ELR (cell line): Measurements from ENCODE around the gene TENM3.
A peak's percentile ranks its signal among the peaks of the same experiment; 100 is the strongest.

Experiments used
- DNase-seq: peaks from one replicate; pipeline ENCODE4 v3.0.0-alpha.2; 2015; ENCODE audit warnings: low read depth

The TENM3 gene

GRCh38 chr4:182409271-182409670 lies 166.1 kb downstream of the TENM3 start:
- DNase-seq: no peak

GRCh38 chr4:182411391-182411790 lies 168.2 kb downstream of the TENM3 start:
- DNase-seq: no peak

DNA sequence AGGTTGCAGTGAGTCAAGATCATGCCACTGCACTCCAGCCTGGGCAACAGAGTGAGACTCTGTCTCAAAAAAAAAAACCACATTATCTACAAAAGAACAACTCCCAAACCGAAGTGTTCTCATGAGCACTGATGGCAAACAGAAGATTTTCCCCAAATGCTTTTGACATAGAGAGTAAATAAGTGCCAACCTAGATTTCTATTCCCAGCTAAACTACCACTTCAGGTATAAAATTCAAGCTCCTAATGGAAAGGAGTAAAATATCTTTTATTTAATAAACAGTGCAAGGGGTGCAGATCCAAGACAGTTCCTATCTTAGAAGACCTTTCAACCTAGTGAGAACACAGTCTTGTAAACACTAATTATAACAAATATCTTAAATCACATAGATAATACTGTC lies 170.3 kb downstream of the TENM3 start:
- no peak for DNase-seq

- no peak for DNase-seq
Observed at GRCh38 chr4:182415116-182415515, 171.9 kb downstream of the TENM3 start.

GRCh38 chr4:182416067-182416466 lies 172.9 kb downstream of the TENM3 start:
- DNase-seq: no peak

DNA sequence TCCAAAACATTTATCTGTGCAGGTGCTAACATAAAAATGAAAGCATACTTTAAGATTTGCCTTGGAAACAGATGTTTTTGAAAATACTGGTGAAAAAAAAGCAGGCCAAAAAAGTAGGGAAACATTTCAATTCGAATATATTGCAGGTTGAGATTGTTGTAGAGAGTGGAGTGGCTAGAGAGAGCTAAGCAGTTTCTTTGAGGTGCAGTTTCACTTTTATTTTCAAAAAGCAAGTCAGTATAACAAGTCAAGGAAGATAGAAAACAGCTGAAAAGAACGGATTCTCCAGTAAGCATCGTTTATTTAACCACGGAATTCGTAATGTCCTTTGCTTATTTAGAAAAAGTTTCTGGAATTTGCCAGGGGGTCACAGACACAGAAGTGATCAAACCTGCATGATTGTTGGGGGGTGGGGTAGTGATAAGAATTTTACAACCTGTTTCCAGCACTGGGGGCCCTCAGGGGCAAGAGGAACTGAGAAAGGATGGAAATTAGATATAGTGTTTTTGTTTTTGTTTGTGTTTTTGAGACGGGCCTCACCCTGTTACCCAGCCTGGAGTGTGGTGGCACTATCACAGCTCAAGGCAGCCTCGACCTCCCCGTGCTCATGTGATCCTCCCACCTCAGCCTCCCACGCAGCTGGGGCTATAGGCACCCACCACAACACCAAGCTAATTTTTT lies 175.0 kb downstream of the TENM3 start:
- no peak for DNase-seq

GRCh38 chr4:182420189-182420588 lies 177.0 kb downstream of the TENM3 start:
- no peak for DNase-seq

DNA sequence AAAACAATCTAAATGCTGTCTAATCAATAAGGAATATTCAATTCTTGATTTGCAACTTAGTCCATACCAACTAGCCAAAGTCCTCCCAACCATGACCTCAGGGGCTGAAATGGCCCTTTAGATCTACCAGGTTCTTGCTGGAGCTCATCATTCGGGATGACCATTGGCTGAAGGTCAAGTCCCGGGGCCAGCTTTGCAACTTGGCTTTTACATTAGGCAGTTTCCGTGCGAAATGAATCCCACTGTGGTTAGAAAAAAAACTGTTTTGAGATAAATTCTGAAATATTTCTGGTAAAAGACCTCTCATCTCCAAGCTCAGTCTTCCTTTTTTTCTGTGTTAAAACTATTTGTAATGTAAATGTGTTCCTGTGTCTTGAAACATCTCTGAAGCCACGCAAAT lies 178.6 kb downstream of the TENM3 start:
- no peak for DNase-seq

DNA sequence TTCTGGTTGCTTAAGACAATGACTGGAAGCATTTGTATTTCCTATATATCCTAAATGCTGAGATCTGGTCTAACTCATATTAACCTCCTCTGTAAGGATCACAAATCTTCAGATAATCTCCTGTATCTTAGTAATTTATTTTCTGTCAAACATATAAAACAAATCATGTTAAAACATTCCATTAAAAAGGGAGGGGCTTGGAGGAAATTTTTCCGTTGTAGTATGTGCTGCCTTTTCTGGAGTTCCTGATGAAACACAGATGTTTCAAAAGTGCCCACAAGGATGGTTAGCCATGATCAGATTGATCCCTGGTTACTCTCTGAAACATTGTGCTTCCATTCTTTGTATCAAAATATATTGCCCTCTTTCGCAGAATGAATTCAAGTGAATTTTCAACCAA lies 182.1 kb downstream of the TENM3 start:
- DNase-seq: no peak

DNA sequence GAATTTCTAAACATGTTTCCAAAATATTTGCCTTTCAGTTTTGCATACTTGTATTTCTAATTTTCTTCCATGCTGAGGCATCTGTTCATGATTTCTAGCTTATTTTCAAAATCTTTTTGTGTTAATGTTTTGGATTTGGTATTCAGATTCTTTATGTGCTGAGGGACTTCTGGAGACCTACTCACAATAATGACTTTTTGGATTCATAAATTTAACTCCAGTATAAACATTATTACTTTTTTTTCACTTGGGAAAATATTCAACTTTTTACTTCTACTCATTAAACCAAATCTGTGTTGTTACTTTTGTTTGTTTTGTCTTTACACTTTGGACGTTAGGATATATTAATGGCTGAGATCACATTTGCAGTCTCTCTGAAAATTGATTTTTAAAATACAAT lies 183.7 kb downstream of the TENM3 start:
- DNase-seq: no peak

DNA sequence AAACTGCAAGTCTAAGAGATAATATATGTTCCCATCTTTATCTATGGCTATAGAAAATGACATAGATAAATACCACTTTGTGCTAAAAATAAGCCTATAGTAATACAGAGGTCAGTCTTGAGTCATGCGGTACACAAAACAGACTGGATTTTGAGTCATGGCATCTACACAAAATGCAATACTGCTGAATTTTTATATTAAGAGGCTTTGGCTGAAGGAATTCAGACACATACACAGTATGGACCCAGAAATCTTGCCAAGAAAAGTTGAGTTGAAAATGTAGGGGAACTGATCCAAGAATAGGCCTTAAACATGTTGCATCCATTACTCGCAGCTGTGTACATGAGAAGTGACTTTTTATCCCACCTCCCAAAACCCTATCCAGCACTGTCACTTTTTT lies 184.4 kb downstream of the TENM3 start:
- DNase-seq: peak; percentile 8

- no peak for DNase-seq
Observed at GRCh38 chr4:182429896-182430295, 186.7 kb downstream of the TENM3 start.

GRCh38 chr4:182432819-182433218 lies 189.6 kb downstream of the TENM3 start:
- no peak for DNase-seq

DNA sequence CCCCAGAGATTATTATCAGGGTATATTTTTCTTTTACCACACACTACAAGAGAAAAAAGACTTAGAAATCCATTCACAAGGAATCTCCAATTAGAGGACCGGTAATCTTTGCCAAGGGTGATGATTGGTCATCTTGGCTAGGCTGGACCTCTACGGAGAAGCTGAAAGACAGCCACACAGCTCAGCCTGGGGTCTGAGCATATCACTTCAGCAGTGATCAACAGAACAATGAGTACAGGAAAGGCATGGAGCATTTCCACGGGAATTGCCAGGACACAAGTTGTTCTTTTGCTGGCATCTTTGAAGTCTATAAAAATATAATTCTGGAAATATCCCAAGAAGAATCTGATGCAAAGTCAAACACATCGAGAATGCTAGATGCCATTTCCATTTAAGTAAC lies 191.5 kb downstream of the TENM3 start:
- DNase-seq: no peak

DNA sequence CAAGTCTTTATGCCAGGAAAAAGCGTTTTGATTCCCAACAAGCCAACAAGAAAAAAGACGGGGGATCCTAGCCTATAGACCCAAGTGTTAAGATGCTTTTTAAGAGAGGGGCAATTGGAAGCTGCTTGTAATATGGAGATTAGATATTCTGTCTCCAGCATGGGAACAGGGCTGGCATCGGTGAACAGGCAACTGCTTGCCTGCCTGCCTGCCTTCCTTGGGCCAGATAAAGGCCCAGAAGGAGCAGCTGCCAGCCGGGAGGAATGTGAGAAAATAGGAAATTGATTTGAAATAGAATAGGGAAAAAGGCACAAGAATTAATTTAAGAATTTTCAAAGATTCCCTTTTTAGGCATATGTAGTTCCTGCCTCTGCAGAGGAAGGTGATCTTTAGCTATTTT lies 192.2 kb downstream of the TENM3 start:
- no peak for DNase-seq

- DNase-seq: no peak
Observed at GRCh38 chr4:182443070-182443469, 199.9 kb downstream of the TENM3 start.

DNA sequence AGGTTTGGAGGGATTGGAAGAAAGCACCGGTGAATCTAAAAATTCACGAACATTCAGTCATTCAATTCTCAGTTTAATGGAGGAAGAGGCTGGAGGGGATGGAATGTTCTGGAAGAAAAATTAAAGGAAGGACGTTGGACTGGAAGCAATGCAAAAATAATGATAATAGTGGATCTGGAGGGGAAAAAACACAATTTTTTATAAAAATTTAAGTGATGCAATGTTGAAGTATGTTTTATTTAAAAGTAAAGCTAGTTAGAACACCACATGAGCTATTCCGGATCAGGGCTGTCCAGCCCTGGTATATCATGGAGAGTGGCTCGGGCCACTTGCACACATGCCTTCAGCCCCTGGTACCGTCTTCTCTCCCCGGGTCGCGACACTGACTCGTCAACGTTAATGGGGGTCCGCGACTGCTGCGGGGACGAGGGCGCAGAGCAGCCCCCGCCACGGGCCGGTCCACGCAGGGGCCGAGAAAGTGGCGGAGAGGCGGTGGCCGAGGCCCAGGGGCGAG lies 204.6 kb downstream of the TENM3 start:
- DNase-seq: no peak

GRCh38 chr4:182448281-182449151 lies 205.3 kb downstream of the TENM3 start:
- DNase-seq: peak; percentile 81

DNA sequence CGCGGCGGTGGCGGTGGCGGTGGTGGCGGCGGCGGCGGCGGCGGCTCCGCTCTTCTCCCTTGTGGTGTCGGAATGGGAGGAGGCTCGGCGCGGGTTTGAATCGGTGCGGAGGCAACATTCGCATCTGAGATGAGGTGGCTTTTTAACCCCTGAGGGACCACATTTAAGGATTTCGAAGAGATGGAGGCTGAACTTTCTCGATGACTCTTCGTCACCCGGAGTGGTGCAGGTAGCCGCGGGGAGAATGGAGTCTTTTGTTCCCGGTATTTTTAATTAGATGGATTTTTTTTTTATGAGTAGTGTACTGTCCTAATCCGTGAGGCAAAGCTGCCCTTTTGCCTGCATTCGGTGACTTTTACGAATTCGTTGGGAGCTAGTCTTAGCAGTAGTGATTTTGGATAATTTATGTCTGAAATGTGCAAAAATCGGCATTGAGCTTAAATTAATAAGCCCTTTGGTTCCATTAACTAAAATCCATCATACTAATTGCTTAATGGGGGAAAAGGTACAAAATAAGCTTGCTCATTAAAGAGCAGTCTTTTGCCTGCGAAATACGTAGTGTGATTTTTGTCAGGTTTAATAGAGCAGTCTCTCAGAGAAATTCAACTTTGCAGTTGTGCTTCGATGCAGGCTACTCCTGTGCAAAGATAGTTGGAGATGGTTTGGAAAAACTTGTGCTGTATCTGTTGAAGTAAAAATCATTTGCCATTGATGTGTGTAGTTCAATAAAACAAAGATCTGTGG lies 206.2 kb downstream of the TENM3 start:
- DNase-seq: peak; percentile 50

DNA sequence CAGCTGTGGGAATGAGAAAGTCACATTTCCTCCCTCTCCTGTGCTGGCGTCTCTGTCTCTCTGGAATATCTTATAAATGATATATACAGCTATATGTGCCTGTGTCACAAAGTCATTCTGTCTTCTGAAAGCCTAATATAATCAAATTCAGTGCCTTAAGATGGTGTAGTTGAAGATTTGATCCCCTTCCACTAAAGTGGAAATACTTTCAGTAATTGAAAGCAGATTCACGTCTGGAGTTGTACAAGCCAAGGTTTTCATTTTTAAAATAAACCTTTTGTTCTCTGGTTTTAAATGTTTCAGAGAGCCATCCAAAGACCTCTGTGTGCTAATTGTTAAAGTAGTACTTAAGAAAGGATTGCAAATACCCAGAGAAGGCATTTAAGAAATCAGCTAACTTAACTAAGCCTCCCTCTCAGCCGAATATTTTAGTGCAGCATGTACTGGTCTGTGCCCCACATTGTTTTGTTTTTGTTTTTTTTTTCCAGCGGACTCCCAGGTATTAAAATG lies 206.8 kb downstream of the TENM3 start:
- DNase-seq: no peak

- DNase-seq: no peak
Observed at GRCh38 chr4:182451441-182451840, 208.2 kb downstream of the TENM3 start.

- DNase-seq: no peak
Observed at GRCh38 chr4:182453830-182454229, 210.6 kb downstream of the TENM3 start.
